Measurements from ENCODE around the gene DCAF4. TPM values are rescaled to one million over a fixed set of nuclear protein-coding genes. Genes with fewer than 3 reads are reported as not detected.
"Not testable (repeated sequence)": the region's sequence is repeated elsewhere in the genome, so short reads cannot be mapped to it uniquely, and the experiment has no call there.

DCAF4 gene
- total RNA-seq, 6 experiments from 2014 or later: 5.8 to 13.6 (median 10.5) TPM

- no peak for TF ChIP-seq POLR2A (IDR thresholded peaks at IDR 0.05)
- TF ChIP-seq CTCF (IDR thresholded peaks at IDR 0.05): no peak
- WGBS (ENCODE audit: insufficient coverage, low coverage, low lambda C conversion rate, missing lambda C conversion rate): 89% methylated on average over 2 of the region's 2 CpGs
- no peak for ATAC-seq
These were observed 72.1 kb downstream of the DCAF4 start for GRCh38 chr14:72998252-72998903.

GRCh38 chr14:72999316-72999715 is 73.1 kb downstream of the DCAF4 start:
- H3K36me3 ChIP-seq: peaks cover 0 to 32% (median 15%) of the 10 kb centered on the region in 4 donors
- H3K4me3 ChIP-seq: no peak overlapping the region
- no peaks in the 10 kb centered on the region for H3K4me1 ChIP-seq

More at GRCh38 chr14:72998252-72998903, 72.1 kb downstream of the DCAF4 start:
- H3K9me3 ChIP-seq: no peaks in the 10 kb centered on the region
- peaks cover 0 to 32% (median 15%) of the 10 kb centered on the region in 4 donors for H3K36me3 ChIP-seq
- H3K27ac ChIP-seq: no peak overlapping the region
- intact Hi-C loops (cut with DNase I): no loop called here
- H3K4me1 ChIP-seq: no peaks in the 10 kb centered on the region
- no peak for DNase-seq
- H3K4me3 ChIP-seq: no peak overlapping the region
- no peaks in the 10 kb centered on the region for H3K27me3 ChIP-seq

DNA sequence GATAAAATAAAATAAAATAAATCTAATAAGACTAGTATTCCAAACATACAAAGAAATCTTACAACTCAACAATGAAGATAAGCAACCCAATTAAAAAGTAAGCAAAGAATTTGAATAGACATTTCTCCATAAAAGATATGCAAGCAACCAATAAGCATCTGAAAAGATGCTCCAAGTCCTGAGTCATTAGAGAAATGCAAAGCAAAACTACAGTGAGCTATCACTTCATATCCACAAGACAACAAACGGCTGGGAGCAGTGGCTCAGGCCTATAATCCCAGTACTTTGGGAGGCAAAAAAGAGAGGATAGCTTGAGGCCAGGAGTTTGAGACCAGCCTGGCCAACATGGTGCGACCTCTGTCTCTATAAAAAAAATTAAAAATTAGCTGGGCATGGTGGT is 73.8 kb downstream of the DCAF4 start:
- no peak for ATAC-seq
- Histone ChIP-seq H3K36me3 (peaks cover 0 to 32% (median 15%) of the 10 kb centered on the region in 4 donors), H3K27ac (no peak overlapping the region), H3K27me3 (no peaks in the 10 kb centered on the region), H3K9me3 (no peaks in the 10 kb centered on the region), H3K4me3 (no peak overlapping the region), H3K4me1 (no peaks in the 10 kb centered on the region)
- TF ChIP-seq CTCF (IDR thresholded peaks at IDR 0.05): no peak
- TF ChIP-seq POLR2A (IDR thresholded peaks at IDR 0.05): no peak
- intact Hi-C loops (cut with DNase I): no loop called here
- 100% methylated on average over 1 of the region's 2 CpGs for WGBS (ENCODE audit: insufficient coverage, low coverage, low lambda C conversion rate, missing lambda C conversion rate)
- no peak for DNase-seq

More at GRCh38 chr14:72999316-72999715, 73.1 kb downstream of the DCAF4 start:
- TF ChIP-seq POLR2A (IDR thresholded peaks at IDR 0.05) (no peak), CTCF (IDR thresholded peaks at IDR 0.05) (no peak)
- intact Hi-C loops (cut with DNase I): no loop called here
- DNase-seq: no peak
- ATAC-seq: no peak
- no peak overlapping the region for H3K27ac ChIP-seq
- WGBS (ENCODE audit: insufficient coverage, low coverage, low lambda C conversion rate, missing lambda C conversion rate): 98% methylated on average over 4 of the region's 4 CpGs
- H3K27me3 ChIP-seq: no peaks in the 10 kb centered on the region
- no peaks in the 10 kb centered on the region for H3K9me3 ChIP-seq

- Histone ChIP-seq H3K27ac (no peak overlapping the region), H3K4me3 (no peak overlapping the region), H3K36me3 (peaks cover 0 to 12% (median 4%) of the 10 kb centered on the region in 4 donors), H3K9me3 (no peaks in the 10 kb centered on the region), H3K4me1 (peaks cover 0 to 13% (median 2%) of the 10 kb centered on the region in 4 donors), H3K27me3 (no peaks in the 10 kb centered on the region)
- intact Hi-C loops (cut with DNase I): no loop called here
- TF ChIP-seq CTCF (IDR thresholded peaks at IDR 0.05) (no peak), POLR2A (IDR thresholded peaks at IDR 0.05) (no peak)
- DNase-seq (no peak), ATAC-seq (peak in 1 of 4 donors; percentile 16)
- WGBS (ENCODE audit: insufficient coverage, low coverage, low lambda C conversion rate, missing lambda C conversion rate): 100% methylated on average over 5 of the region's 6 CpGs
These were observed 77.4 kb downstream of the DCAF4 start for GRCh38 chr14:73003681-73004080.

DNA sequence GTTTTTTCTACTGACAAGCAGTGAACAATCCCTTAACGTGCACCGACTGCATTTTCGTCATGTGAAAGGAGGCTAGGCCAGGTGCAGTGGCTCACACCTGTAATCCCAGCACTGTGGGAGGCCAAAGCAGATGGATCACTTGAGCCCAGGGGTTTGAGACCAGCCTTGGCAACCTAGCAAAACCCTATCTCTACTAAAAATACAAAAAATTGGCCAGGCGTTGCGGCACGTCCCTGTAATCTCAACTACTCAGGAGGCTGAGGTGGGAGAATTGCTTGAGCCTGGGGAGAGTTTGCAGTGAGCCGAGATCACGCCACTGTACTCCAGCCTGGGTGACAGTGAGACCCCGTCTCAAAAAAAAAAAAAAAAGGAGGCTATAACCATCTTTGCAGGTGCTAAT is 78.4 kb downstream of the DCAF4 start:
- DNase-seq; ATAC-seq; H3K4me3 ChIP-seq; intact Hi-C loops (cut with DNase I); H3K27me3 ChIP-seq; H3K36me3 ChIP-seq; H3K27ac ChIP-seq; H3K9me3 ChIP-seq: not testable (repeated sequence)
- 90% methylated on average over 4 of the region's 9 CpGs for WGBS (ENCODE audit: insufficient coverage, low coverage, low lambda C conversion rate, missing lambda C conversion rate)
- H3K4me1 ChIP-seq: peaks cover 0 to 13% (median 2%) of the 10 kb centered on the region in 4 donors
